Epithelial cell of proximal tubule (primary cell): ENCODE measurements around the gene SNX33. TPM values are rescaled to one million over a fixed set of nuclear protein-coding genes. Genes with fewer than 3 reads are reported as not detected.
A peak's percentile ranks its signal among the peaks of the same experiment; 100 is the strongest.

Source experiments
- DNase-seq: peaks from one replicate; pipeline ENCODE4 v3.0.0-alpha.2; 2011; ENCODE audit warnings: low read depth
- H3K4me3 ChIP-seq: 2 replicates; pipeline ENCODE4 v1.5.1; 2011; ENCODE audit warnings: low read depth, mild to moderate bottlenecking, low read length
- total RNA-seq: library from RNA; depleted of rRNA; stranded (reverse); fragments of >200 nt; gene quantifications from 2 replicates; pipeline ENCODE4 v1.2.3, GENCODE V29; 2015
- TF ChIP-seq, protein P1 (sequence below): conservative IDR thresholded peaks from 2 replicates; pipeline ENCODE4 v1.5.1; 2012; ENCODE audit warnings: low read depth, mild to moderate bottlenecking, low read length

Gene SNX33
- total RNA-seq, 1 donor from 2014 or later: 6.7 TPM

DNA sequence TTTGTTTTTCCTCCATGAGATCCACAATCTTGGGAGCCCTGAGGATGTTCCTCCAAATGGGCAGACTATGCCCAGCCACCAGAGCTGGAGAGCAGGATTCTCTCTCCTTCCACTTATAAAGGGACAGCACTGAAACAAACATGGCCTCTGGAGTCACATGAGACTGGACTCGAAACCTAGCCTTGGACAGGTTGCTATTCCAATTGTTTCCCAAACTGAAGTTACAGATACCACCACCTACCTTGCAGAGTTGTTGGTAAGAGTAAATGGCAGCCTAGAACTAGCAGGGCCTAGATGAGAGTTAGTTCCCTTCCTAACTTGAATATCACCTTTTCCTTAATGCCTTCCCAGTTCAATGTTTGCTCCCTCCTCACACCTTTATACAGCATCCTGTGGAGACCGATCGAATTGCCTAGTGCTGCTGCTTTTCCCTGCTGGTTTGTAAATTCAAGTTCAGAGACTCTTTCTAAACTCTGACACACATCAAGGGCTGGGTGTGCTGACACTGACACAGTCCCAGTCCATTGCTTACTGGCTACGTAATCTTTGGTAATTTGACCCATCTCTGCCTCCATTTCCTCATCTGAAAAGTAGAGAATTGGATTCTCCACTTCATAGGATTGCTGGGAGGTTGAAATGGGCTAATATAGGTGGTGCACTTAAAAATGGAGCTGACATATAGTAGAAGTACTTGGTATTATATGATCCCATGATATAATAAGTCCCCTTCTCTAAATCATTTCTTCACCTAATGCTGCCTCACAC is 10.3 kb upstream of the SNX33 start:
- no peak overlapping the region for H3K4me3 ChIP-seq
- no peak for DNase-seq
- TF ChIP-seq, protein P1, sequence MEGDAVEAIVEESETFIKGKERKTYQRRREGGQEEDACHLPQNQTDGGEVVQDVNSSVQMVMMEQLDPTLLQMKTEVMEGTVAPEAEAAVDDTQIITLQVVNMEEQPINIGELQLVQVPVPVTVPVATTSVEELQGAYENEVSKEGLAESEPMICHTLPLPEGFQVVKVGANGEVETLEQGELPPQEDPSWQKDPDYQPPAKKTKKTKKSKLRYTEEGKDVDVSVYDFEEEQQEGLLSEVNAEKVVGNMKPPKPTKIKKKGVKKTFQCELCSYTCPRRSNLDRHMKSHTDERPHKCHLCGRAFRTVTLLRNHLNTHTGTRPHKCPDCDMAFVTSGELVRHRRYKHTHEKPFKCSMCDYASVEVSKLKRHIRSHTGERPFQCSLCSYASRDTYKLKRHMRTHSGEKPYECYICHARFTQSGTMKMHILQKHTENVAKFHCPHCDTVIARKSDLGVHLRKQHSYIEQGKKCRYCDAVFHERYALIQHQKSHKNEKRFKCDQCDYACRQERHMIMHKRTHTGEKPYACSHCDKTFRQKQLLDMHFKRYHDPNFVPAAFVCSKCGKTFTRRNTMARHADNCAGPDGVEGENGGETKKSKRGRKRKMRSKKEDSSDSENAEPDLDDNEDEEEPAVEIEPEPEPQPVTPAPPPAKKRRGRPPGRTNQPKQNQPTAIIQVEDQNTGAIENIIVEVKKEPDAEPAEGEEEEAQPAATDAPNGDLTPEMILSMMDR: no peak

DNA sequence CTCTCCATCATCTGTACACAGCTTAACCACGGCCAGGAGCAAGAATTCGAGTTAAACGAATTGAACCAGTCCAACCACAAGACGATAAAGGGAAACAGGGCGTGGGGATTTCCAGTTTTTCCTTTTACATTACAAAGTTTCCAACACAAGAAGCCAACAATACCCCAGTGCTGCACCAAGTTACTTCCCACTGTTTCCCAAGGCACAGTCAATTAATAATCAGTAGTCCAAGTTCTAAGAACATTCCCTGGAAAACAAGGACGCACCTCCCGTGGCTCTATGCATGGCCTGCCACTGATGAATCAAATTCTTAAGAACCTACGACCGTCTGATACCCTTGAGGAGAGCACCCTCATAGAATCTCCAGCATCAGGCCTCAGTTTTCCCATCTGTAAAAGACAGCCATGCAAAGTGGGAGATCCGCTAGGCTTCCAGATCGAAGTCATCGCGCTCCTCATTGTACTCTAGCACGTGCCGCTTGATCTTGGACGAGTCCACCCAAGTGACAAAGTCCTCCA is 8.5 kb upstream of the SNX33 start:
- TF ChIP-seq, protein P1: no peak
- no peak for DNase-seq
- peak overlapping the region; percentile 89 for H3K4me3 ChIP-seq

DNA sequence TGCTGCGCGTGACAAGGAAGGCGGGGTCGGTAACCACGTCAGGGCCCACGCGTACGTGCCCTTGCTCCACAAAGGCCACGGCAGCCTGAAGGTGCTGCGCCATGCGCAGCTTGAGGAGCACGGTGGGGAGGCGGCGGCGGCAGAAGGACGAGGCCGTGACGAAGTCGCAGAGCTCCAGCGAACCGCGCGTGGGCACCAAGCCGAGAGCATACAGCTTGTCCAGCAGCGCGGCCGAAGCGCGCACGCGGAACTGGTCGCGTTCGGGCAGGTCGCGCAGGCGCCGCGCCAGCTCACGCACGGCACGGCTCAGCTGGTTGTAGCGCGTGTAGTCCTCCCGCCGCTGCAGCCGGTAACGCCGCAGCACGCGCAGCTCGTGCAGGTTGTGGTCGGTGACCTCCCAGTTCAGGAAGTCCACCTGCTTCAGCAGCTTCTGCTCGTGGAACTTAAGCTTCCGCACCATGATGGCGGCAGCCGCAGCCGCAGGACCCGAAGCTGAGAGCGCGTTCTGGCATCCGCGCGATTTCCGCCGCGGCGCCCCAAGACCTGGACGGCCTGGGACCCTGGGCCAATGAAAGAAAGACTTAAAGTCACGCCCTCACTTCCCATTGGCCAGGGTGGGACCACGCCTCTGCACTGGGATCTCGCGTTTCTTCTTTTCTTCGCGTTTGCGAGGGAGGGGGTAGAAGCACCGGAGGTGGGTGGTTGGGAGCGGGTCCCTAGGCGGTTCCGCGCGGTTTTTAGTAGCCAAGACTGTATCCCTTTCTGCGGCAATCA is 7.8 kb upstream of the SNX33 start, which contains the start of gene IMP3:
IMP3 (minus strand) TSS at position 516 of the 774 bp plus-strand sequence; CDS start at position 460, 56 bp downstream.
- TF ChIP-seq, protein P1: no peak
- H3K4me3 ChIP-seq: peak within 1 kb of the TSS; percentile 89
- DNase-seq: peak; percentile 76

DNA sequence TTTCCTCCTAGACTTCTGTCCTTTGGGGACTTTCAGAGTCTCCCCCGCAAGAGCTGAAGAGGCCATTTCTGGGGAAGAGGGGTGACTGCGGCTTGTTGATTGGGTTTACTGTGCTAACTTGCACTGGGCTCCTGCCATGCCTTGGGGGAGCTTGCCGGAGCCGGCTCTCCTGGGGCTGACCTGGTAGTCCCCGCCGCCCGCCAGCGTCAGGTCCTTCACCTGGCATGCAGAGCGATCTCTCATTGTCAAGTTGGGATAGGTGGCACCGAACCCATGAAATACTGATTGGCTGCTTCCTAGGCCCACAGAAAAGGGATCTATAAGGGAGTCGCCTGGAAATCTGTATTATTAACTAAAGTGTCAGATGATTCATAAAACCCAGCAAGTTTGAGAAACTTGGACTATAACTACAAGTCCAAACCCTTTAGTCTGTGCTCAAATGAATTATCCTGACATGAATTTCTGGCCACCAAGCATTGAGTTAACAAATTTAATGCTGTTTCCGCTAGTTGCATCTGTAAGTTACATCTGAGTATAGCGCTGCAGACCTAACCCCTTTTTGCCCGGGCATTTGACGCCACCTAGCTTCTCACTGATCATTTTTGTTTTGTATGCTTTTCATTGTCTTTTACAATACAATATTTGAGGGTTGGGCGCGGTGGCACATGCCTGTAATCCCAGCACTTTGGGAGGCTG is 7.1 kb upstream of the SNX33 start:
- peak overlapping the region; percentile 89 for H3K4me3 ChIP-seq
- TF ChIP-seq, protein P1: peak; percentile 43
- DNase-seq: no peak

DNA sequence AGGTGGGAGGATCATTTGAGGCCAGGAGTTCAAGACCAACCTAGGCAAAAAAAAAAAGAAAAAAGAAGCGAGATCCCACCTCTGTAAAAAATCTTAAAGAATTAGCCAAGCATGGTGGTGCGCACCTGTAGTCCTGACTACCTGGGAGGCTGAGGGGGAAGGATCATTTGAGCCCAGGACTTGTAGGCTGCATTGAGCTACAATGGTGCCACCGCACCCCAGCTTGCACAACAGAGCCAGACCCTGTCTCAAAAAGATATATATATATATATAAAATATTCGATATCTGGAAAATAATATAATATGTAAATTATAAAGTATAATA is 6.6 kb upstream of the SNX33 start:
- H3K4me3 ChIP-seq: no peak overlapping the region
- TF ChIP-seq, protein P1: no peak
- no peak for DNase-seq

DNA sequence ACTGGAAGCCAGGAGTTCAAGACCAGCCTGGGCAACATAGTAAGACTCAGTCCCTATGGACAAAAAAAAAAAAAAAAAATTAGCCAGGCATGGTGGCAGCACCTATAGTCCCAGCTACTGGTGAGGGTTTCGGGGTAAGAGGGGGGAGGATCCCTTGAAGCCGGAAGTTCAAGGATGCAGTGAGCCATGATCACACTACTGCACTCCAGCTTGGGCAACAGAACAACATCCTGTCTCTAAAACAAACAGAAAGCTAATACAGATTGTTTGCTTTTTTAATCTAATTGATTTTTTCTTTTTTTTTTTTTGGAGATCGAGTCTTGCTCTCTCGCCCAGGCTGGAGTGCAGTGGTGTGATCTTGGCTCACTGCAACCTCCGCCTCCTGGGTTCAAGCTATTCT is 6.1 kb upstream of the SNX33 start:
- DNase-seq: no peak
- TF ChIP-seq, protein P1: no peak
- H3K4me3 ChIP-seq: no peak overlapping the region
